Stimulated activated effector memory CD8-positive, alpha-beta T cell treated with anti-CD3 and anti-CD28 coated beads, Interleukin-12 subunit alpha, Interleukin-12 subunit beta, amount 100 ng/mL, for 72 hours (primary cell): ENCODE measurements around the gene THAP7.

Experiments
- ATAC-seq: fragments of 150-1000 bp; cut with Tn5 transposase; 2 replicates; pipeline ENCODE4 v1.10.0; 2021
- DNase-seq, 2 donors: peaks; one replicate each; pipeline ENCODE4 v3.0.0; 2021 to 2022; ENCODE audit warnings: low spot score in 2 of 2
- H3K27ac Mint-ChIP-seq: one replicate; pipeline ENCODE4 v1.8.0; 2022; ENCODE audit warnings: mild to moderate bottlenecking, mixed read lengths
- H3K36me3 Mint-ChIP-seq: one replicate; pipeline ENCODE4 v1.8.0; 2022; ENCODE audit warnings: mild to moderate bottlenecking, mixed read lengths
- H3K4me1 Mint-ChIP-seq: one replicate; pipeline ENCODE4 v1.8.0; 2022; ENCODE audit warnings: mixed read lengths
- H3K4me3 Mint-ChIP-seq: one replicate; pipeline ENCODE4 v1.8.0; 2022; ENCODE audit warnings: mild to moderate bottlenecking, mixed read lengths
- H3K9me3 Mint-ChIP-seq: one replicate; pipeline ENCODE4 v1.8.0; 2022; ENCODE audit warnings: mixed read lengths

THAP7 gene

DNA sequence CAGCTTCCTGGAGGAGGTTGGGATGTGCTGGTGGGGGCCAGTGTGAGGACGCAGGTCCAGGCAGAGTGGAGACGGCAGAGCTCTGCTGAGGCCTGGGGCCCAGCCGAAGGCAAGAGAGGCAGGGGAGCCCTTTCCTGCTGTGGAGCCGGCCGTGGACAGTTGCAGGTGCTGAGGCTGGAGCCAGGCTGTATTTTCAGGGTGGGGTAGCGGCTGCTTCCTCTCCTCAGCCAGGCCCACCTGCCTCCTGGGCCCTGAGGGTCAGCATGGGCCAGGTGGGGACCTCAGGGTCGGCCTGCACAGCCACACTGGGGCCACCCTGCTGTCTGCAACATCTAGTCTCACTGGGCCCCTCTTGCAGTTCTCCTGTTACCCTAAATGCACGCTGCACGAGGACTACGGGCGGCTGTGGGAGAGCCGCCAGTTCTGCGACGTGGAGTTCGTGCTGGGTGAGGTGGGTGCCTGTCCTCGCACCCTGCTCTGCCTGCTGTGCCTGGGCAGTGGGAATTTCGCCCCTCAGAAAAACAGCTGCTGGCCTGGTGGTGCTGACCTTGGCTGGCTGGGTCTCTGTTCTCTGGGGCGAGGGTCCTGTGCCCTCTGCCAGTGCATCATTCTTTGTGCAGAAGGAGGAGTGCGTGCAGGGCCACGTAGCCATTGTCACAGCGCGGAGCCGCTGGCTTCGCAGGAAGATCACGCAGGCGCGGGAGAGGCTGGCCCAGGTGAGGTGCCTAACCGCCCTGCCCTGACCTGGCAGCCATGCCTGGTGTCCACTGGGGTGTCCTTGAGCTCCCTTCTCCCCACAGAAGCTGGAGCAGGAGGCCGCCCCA, 8.4 kb downstream of the THAP7 start:
- no peak overlapping the region for H3K4me3 Mint-ChIP-seq
- H3K36me3 Mint-ChIP-seq, result peaks cover 29% of the 10 kb centered on the region
- no peak overlapping the region for H3K27ac Mint-ChIP-seq
- H3K4me1 Mint-ChIP-seq, result peaks cover 5% of the 10 kb centered on the region
- DNase-seq, result no peak
- ATAC-seq, result no peak
- no peaks in the 10 kb centered on the region for H3K9me3 Mint-ChIP-seq

GRCh38 chr22:20992456-20993303, 9.2 kb downstream of the THAP7 start:
- Mint-ChIP-seq H3K36me3 (peaks cover 29% of the 10 kb centered on the region), H3K27ac (no peak overlapping the region), H3K9me3 (no peaks in the 10 kb centered on the region), H3K4me1 (no peaks in the 10 kb centered on the region), H3K4me3 (no peak overlapping the region)
- no peak for DNase-seq
- ATAC-seq, result no peak

GRCh38 chr22:20992056-20992442, 9.9 kb downstream of the THAP7 start:
- Mint-ChIP-seq H3K4me1 (no peaks in the 10 kb centered on the region), H3K4me3 (no peak overlapping the region), H3K27ac (no peak overlapping the region), H3K36me3 (peaks cover 35% of the 10 kb centered on the region), H3K9me3 (no peaks in the 10 kb centered on the region)
- ATAC-seq, result no peak
- DNase-seq, result no peak

GRCh38 chr22:20991252-20992055, 10.5 kb downstream of the THAP7 start:
- no peak for DNase-seq
- no peaks in the 10 kb centered on the region for H3K4me1 Mint-ChIP-seq
- H3K9me3 Mint-ChIP-seq, result no peaks in the 10 kb centered on the region
- peak overlapping the region; percentile 12 for H3K27ac Mint-ChIP-seq
- H3K4me3 Mint-ChIP-seq, result no peak overlapping the region
- peaks cover 41% of the 10 kb centered on the region for H3K36me3 Mint-ChIP-seq
- ATAC-seq, result no peak

GRCh38 chr22:20990184-20991180, 11.4 kb downstream of the THAP7 start:
- no peaks in the 10 kb centered on the region for H3K9me3 Mint-ChIP-seq
- ATAC-seq (no peak), DNase-seq (no peak)
- H3K4me1 Mint-ChIP-seq, result no peaks in the 10 kb centered on the region
- H3K36me3 Mint-ChIP-seq, result peaks cover 50% of the 10 kb centered on the region
- peak overlapping the region; percentile 12 for H3K27ac Mint-ChIP-seq
- no peak overlapping the region for H3K4me3 Mint-ChIP-seq

- ATAC-seq, result no peak
- Mint-ChIP-seq H3K4me1 (no peaks in the 10 kb centered on the region), H3K4me3 (no peak overlapping the region), H3K36me3 (peaks cover 46% of the 10 kb centered on the region), H3K9me3 (no peaks in the 10 kb centered on the region), H3K27ac (peak overlapping the region; percentile 40)
- DNase-seq, result no peak
Measured at GRCh38 chr22:20989323-20990138, 12.4 kb downstream of the THAP7 start.

DNA sequence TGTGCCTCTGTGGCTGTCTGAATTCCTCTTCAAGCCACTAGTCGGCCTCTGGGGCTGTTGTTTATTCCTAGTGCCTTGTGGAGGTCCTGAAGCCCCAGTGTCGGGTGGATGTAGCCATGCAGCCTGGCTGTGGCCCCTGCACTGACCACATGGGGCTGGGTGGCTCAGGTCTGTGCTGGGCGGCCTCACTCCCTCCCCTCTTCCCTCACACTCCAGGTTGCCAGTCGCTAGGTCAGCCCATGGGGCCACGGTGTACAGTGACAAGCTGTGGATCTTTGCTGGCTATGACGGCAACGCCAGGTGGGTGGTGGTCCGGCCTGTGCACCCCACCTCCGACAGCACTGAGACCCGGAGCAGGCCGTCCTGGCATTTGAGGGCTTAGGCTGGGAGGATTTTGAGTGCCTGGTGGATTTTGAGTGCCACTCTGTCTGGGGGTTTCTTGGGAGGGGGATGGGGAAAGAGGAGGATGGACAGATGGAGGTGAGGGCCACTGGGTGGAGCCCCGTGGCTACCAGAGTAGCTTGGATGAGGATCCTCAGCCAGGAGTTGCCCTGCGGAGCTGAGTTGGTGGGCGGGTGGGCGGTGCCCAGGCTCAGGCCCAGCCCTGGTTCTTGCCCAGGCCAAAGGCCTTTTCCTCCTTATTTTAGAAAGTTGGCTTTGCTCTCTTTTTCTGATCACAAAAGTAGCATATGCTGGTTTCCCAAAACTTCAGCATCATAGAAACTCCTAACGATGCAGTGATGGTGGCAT, 13.2 kb downstream of the THAP7 start:
- peaks cover 5% of the 10 kb centered on the region for H3K4me1 Mint-ChIP-seq
- peak overlapping the region; percentile 40 for H3K27ac Mint-ChIP-seq
- ATAC-seq (no peak), DNase-seq (no peak)
- H3K9me3 Mint-ChIP-seq, result no peaks in the 10 kb centered on the region
- H3K4me3 Mint-ChIP-seq, result no peak overlapping the region
- peaks cover 52% of the 10 kb centered on the region for H3K36me3 Mint-ChIP-seq

GRCh38 chr22:20987375-20987774, 14.5 kb downstream of the THAP7 start:
- DNase-seq (no peak), ATAC-seq (no peak)
- Mint-ChIP-seq H3K36me3 (peaks cover 56% of the 10 kb centered on the region), H3K27ac (peak overlapping the region; percentile 48), H3K9me3 (no peaks in the 10 kb centered on the region), H3K4me1 (peaks cover 17% of the 10 kb centered on the region), H3K4me3 (no peak overlapping the region)

GRCh38 chr22:20986365-20986764, 15.6 kb downstream of the THAP7 start:
- Mint-ChIP-seq H3K36me3 (peaks cover 51% of the 10 kb centered on the region), H3K4me3 (no peak overlapping the region), H3K27ac (no peak overlapping the region), H3K4me1 (peaks cover 23% of the 10 kb centered on the region), H3K9me3 (no peaks in the 10 kb centered on the region)
- no peak for DNase-seq
- ATAC-seq, result no peak

- H3K36me3 Mint-ChIP-seq, result peaks cover 51% of the 10 kb centered on the region
- H3K4me3 Mint-ChIP-seq, result no peak overlapping the region
- H3K27ac Mint-ChIP-seq, result no peak overlapping the region
Measured at GRCh38 chr22:20985720-20986119, 16.2 kb downstream of the THAP7 start.

DNA sequence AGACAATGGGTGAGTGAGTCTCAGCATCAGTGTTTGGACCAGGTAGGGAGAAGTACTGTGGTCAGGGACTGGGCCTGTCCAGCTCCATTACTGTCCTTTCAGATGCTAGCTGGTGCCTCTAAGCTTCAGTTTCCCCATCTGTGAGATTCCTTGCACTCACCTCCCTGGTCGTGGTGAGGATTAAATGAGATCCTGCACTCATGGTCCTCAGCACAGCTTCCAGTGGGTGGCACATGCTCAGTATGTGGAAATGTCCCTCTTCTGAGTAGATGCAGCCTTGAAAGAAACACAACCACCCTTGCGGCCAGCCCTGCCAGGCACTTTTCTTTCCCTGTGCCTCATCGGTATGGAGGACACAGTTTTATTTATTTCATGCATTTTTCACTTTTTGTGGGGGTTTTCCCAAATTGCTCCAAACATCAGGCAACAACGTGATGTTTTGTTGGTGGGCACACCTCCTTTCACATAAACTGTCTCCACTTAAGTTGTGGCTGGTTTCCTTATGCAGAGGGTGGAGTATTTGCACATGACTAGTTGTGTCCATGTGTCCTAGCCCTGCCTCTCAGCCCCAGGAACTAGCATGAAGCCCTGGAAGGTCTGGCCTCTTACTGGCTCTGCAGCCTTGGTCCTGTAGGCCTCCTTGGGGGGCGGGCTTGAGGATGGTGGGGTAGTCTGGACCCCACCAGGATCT, 18.7 kb downstream of the THAP7 start:
- Mint-ChIP-seq H3K27ac (peak overlapping the region; percentile 94), H3K36me3 (peaks cover 50% of the 10 kb centered on the region), H3K4me3 (peak overlapping the region; percentile 96), H3K9me3 (peaks cover 2% of the 10 kb centered on the region), H3K4me1 (peaks cover 50% of the 10 kb centered on the region)
- DNase-seq, result no peak
- ATAC-seq, result no peak

More at GRCh38 chr22:20985720-20986119, 16.2 kb downstream of the THAP7 start:
- no peak for ATAC-seq
- Mint-ChIP-seq H3K9me3 (no peaks in the 10 kb centered on the region), H3K4me1 (peaks cover 29% of the 10 kb centered on the region)
- no peak for DNase-seq

GRCh38 chr22:20982563-20982882, 19.4 kb downstream of the THAP7 start:
- Mint-ChIP-seq H3K36me3 (peaks cover 43% of the 10 kb centered on the region), H3K27ac (peak overlapping the region; percentile 94)

More at GRCh38 chr22:20982563-20982882, 19.4 kb downstream of the THAP7 start:
- DNase-seq (no peak), ATAC-seq (peak; percentile 19)
- peaks cover 2% of the 10 kb centered on the region for H3K9me3 Mint-ChIP-seq
- peaks cover 50% of the 10 kb centered on the region for H3K4me1 Mint-ChIP-seq
- H3K4me3 Mint-ChIP-seq, result peak overlapping the region; percentile 96
